Measurements from ENCODE around the gene COX4I1. TPM values are rescaled to one million over a fixed set of nuclear protein-coding genes. Genes with fewer than 3 reads are reported as not detected.

Gene COX4I1
- total and polyA plus RNA-seq, 10 of the 15 experiments (the other 5 are each of a cell fraction or from before 2014, with no cell fraction given), result 480 to 1,889 (median 872) TPM

DNA sequence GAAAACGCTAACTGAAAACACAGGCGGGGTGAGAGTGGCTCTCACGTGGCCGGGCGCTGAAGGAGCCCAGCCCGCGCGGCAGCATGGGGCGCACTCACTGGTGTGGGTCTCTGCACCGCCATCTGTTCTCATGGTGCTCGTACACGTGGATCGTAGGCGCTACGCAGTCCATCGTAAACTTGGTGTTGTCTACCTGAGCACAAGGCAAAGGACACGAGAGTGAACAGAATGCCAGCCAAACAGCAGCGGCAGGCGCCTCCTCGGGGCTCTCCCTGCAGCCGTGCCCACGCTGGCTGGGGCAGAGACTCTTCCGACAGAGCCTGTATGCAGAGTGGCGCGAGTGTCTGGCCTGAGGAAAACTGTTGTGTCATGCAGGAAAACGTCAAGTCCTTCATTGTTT is 19.2 kb upstream of the COX4I1 start:
- POLR2A ChIA-PET, result no interaction called here
- Histone ChIP-seq H3K9ac (ENCODE audit: control insufficient read depth, insufficient read depth, low read length) (no peak overlapping the region), H3K4me3 (no peak overlapping the region), H3K79me2 (ENCODE audit: control insufficient read depth, insufficient read depth, low read length) (no peaks in the 10 kb centered on the region), H3K9me3 (replicated peaks; ENCODE audit: control insufficient read depth, insufficient read depth, low read length) (no peaks in the 10 kb centered on the region), H3K36me3 (ENCODE audit: control insufficient read depth in 2 of 2, insufficient read depth in 2 of 2, low read length in 1 of 2) (peaks cover 13 to 21% of the 10 kb centered on the region in 2 experiments; a peak in 3 of 4 replicates), H3K4me1 (ENCODE audit: control insufficient read depth, insufficient read depth, low read length) (no peaks in the 10 kb centered on the region), H3K27me3 (replicated peaks in 1 of 2; ENCODE audit: control insufficient read depth in 2 of 2, insufficient read depth in 2 of 2, low read length in 1 of 2) (no peaks in the 10 kb centered on the region), H4K20me1 (ENCODE audit: control insufficient read depth, insufficient read depth) (no peaks in the 10 kb centered on the region), H2AFZ (ENCODE audit: control insufficient read depth, low read depth, low read length) (no peak overlapping the region), H3K27ac (ENCODE audit: control insufficient read depth, insufficient read depth) (no peak overlapping the region), H3K4me2 (ENCODE audit: control insufficient read depth, insufficient read depth) (no peak overlapping the region)
- RAD21 ChIA-PET (ENCODE audit: unreplicated experiment), result no interaction called here
- TF ChIP-seq EZH2 (IDR thresholded peaks at IDR 0.05; ENCODE audit: borderline replicate concordance, control insufficient read depth, low read depth, low read length) (no peak), SUPT20H (IDR thresholded peaks at IDR 0.05; ENCODE audit: borderline replicate concordance, control insufficient read depth, low read depth, low read length) (no peak), PAX5 (IDR thresholded peaks at IDR 0.05; ENCODE audit: borderline replicate concordance, low read depth, low read length) (no peak), POU2F2 (IDR thresholded peaks at IDR 0.05; ENCODE audit: borderline replicate concordance, low read depth, low read length) (no peak), CBFB (IDR thresholded peaks at IDR 0.05; ENCODE audit: low read depth) (no peak), RUNX3 (IDR thresholded peaks at IDR 0.05; ENCODE audit: low read length) (no peak), POLR2AphosphoS5 (IDR thresholded peaks at IDR 0.05; ENCODE audit: low read length) (no peak), RB1 (IDR thresholded peaks at IDR 0.05; ENCODE audit: borderline replicate concordance) (no peak), CBX5 (IDR thresholded peaks at IDR 0.05; ENCODE audit: low read depth) (no peak), BHLHE40 (IDR thresholded peaks at IDR 0.05; ENCODE audit: borderline replicate concordance in 1 of 2, low read depth in 2 of 2, low read length in 1 of 2) (no peak), STAT1 (conservative IDR thresholded peaks at IDR 0.05) (no peak), TBL1XR1 (IDR thresholded peaks at IDR 0.05; ENCODE audit: low read depth, low read length) (no peak), JUNB (IDR thresholded peaks at IDR 0.05) (no peak), RELA (IDR thresholded peaks at IDR 0.05; ENCODE audit: borderline replicate concordance, partially characterized antibody) (no peak), ZNF622 (IDR thresholded peaks at IDR 0.05) (no peak)
- TF ChIP-seq, protein P1, sequence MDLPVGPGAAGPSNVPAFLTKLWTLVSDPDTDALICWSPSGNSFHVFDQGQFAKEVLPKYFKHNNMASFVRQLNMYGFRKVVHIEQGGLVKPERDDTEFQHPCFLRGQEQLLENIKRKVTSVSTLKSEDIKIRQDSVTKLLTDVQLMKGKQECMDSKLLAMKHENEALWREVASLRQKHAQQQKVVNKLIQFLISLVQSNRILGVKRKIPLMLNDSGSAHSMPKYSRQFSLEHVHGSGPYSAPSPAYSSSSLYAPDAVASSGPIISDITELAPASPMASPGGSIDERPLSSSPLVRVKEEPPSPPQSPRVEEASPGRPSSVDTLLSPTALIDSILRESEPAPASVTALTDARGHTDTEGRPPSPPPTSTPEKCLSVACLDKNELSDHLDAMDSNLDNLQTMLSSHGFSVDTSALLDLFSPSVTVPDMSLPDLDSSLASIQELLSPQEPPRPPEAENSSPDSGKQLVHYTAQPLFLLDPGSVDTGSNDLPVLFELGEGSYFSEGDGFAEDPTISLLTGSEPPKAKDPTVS (IDR thresholded peaks at IDR 0.05; ENCODE audit: low read depth, low read length), result no peak
- TF ChIP-seq, protein P2, sequence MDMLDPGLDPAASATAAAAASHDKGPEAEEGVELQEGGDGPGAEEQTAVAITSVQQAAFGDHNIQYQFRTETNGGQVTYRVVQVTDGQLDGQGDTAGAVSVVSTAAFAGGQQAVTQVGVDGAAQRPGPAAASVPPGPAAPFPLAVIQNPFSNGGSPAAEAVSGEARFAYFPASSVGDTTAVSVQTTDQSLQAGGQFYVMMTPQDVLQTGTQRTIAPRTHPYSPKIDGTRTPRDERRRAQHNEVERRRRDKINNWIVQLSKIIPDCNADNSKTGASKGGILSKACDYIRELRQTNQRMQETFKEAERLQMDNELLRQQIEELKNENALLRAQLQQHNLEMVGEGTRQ (IDR thresholded peaks at IDR 0.05; ENCODE audit: borderline replicate concordance, low read depth, low read length), result no peak
- TF ChIP-seq, protein P3, sequence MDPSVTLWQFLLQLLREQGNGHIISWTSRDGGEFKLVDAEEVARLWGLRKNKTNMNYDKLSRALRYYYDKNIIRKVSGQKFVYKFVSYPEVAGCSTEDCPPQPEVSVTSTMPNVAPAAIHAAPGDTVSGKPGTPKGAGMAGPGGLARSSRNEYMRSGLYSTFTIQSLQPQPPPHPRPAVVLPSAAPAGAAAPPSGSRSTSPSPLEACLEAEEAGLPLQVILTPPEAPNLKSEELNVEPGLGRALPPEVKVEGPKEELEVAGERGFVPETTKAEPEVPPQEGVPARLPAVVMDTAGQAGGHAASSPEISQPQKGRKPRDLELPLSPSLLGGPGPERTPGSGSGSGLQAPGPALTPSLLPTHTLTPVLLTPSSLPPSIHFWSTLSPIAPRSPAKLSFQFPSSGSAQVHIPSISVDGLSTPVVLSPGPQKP (IDR thresholded peaks at IDR 0.05; ENCODE audit: low read depth, low read length), result no peak
- TF ChIP-seq, protein P4, sequence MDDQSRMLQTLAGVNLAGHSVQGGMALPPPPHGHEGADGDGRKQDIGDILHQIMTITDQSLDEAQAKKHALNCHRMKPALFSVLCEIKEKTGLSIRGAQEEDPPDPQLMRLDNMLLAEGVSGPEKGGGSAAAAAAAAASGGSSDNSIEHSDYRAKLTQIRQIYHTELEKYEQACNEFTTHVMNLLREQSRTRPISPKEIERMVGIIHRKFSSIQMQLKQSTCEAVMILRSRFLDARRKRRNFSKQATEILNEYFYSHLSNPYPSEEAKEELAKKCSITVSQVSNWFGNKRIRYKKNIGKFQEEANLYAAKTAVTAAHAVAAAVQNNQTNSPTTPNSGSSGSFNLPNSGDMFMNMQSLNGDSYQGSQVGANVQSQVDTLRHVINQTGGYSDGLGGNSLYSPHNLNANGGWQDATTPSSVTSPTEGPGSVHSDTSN (IDR thresholded peaks at IDR 0.05; ENCODE audit: insufficient replicate concordance, low read depth, low read length), result no peak
- SMC1A ChIA-PET (ENCODE audit: uncharacterized antibody, unreplicated experiment), result no interaction called here
- BruUV-seq (replicated peaks), result no TSS peak
- whole genome bisulfite sequencing (ENCODE audit: insufficient coverage, insufficient replicate concordance, low lambda C conversion rate, missing lambda C conversion rate), result 94% methylated on average over 26 of the region's 26 CpGs
- FAIRE-seq (no peak), ATAC-seq (no peak), DNase-seq (ENCODE audit: low read depth, low spot score) (no peak)
- intact Hi-C loops (cut with micrococcal nuclease; ENCODE audit: unreplicated experiment) (no loop called here), in situ Hi-C loops (cut with MboI) (no loop called here)
- CTCF ChIA-PET, result no interaction called here

Measured in GM12878 (cell line).